Measurements from ENCODE around the gene GPR156.

- TF ChIP-seq CTCF (IDR thresholded peaks at IDR 0.05) (no peak), POLR2AphosphoS5 (IDR thresholded peaks at IDR 0.05) (peak in 1 of 3 donors; percentile 51)
Observed at GRCh38 chr3:120177151-120177550, 107.9 kb downstream of the GPR156 start.

Data from breast epithelium (tissue), 3 donors.